HepG2 (cell line): ENCODE measurements around the gene ELL. TPM values are rescaled to one million over a fixed set of nuclear protein-coding genes. Genes with fewer than 3 reads are reported as not detected.

ENCODE experiments used
- ADNP ChIP-seq: sonication (generic); formaldehyde crosslinking; IDR thresholded peaks from 2 replicates; pipeline ENCODE4 v1.4.0; 2020; ENCODE audit warnings: missing genetic modification reagents
- CCDC6 ChIP-seq: sonication (generic); formaldehyde crosslinking; IDR thresholded peaks from 2 replicates; pipeline ENCODE4 v1.8.1; 2022; ENCODE audit warnings: mild to moderate bottlenecking, missing genetic modification reagents, moderate library complexity
- EP300 ChIP-seq, 3 experiments: sonication (generic) in 1 of 3; formaldehyde crosslinking in 1 of 3; IDR thresholded peaks; 2 replicates each; pipeline versions ENCODE4 v1.5.1 to v1.6.1; 2011 to 2020; ENCODE audit warnings: low read depth in 2 of 3, low read length in 2 of 3, borderline replicate concordance in 1 of 3, improper control_type of control experiment in 1 of 3, mild to moderate bottlenecking in 1 of 3, missing genetic modification reagents in 1 of 3, moderate library complexity in 1 of 3
- FOXK2 ChIP-seq: fragments of 450-650 bp; IDR thresholded peaks from 2 replicates; pipeline ENCODE4 v1.6.1; 2016
- PBX3 ChIP-seq: sonication (generic); formaldehyde crosslinking; IDR thresholded peaks from 2 replicates; pipeline ENCODE4 v1.8.1; 2023; ENCODE audit warnings: missing genetic modification reagents, inconsistent platforms, borderline replicate concordance
- POGZ ChIP-seq: sonication (generic); formaldehyde crosslinking; IDR thresholded peaks from 2 replicates; pipeline ENCODE4 v1.4.0; 2020; ENCODE audit warnings: mild to moderate bottlenecking, missing genetic modification reagents
- POLR2A ChIP-seq, 2 experiments: IDR thresholded peaks; 2 replicates each; pipeline ENCODE4 v1.6.1; 2011; ENCODE audit warnings: low read depth in 2 of 2, low read length in 2 of 2, mild to moderate bottlenecking in 1 of 2, moderate library complexity in 1 of 2; ENCODE audit not compliant: insufficient read depth in 1 of 2
- SNAI1 ChIP-seq: sonication (generic); formaldehyde crosslinking; IDR thresholded peaks from 2 replicates; pipeline ENCODE4 v1.5.0; 2020; ENCODE audit warnings: mild to moderate bottlenecking, missing genetic modification reagents, borderline replicate concordance
- ZBTB43 ChIP-seq: sonication (generic); formaldehyde crosslinking; conservative IDR thresholded peaks from 2 replicates; pipeline ENCODE4 v1.4.0; 2020; ENCODE audit warnings: missing genetic modification reagents
- ZFP36L1 ChIP-seq: sonication (generic); formaldehyde crosslinking; IDR thresholded peaks from 2 replicates; pipeline ENCODE4 v1.8.0; 2022; ENCODE audit warnings: mild to moderate bottlenecking, missing genetic modification reagents, moderate library complexity
- ZNF724P ChIP-seq: sonication (generic); formaldehyde crosslinking; IDR thresholded peaks from 2 replicates; pipeline ENCODE4 v1.8.0; 2022; ENCODE audit warnings: missing genetic modification reagents, borderline replicate concordance
- ZNF747 ChIP-seq: sonication (generic); formaldehyde crosslinking; IDR thresholded peaks from 2 replicates; pipeline ENCODE4 v1.8.1; 2023; ENCODE audit warnings: missing genetic modification reagents, mild to moderate bottlenecking, borderline replicate concordance
- ZZZ3 ChIP-seq: sonication (generic); formaldehyde crosslinking; IDR thresholded peaks from 2 replicates; pipeline ENCODE4 v1.4.0; 2020; ENCODE audit warnings: missing genetic modification reagents, mild to moderate bottlenecking, borderline replicate concordance
- polyA plus RNA-seq, 8 experiments: library from polyadenylated mRNA; depleted of rRNA in 3 of 8; stranded (reverse) in 7 of 8; unstranded in 1 of 8; fragments of >200 nt; fragmentation: Illumina TruSeq in 4 of 8; extraction: Trizol in 4 of 8; gene quantifications; 2 replicates each; pipeline versions ENCODE4 v1.2.1 to v1.2.3, GENCODE V29; 2011 to 2016; ENCODE audit warnings: low read depth in 4 of 8, missing spikeins in 1 of 8, mixed read lengths in 1 of 8; ENCODE audit not compliant: insufficient read depth in 1 of 8
- total RNA-seq, 5 experiments: library from RNA; depleted of rRNA; stranded (reverse); fragments of >200 nt; fragmentation: Illumina TruSeq; extraction: Trizol; gene quantifications; 2 replicates each; pipeline ENCODE4 v1.2.3, GENCODE V29; 2016; ENCODE audit warnings: low read depth in 1 of 5
- TF ChIP-seq, protein P1 (sequence below): sonication (generic); formaldehyde crosslinking; IDR thresholded peaks from 2 replicates; pipeline ENCODE4 v1.4.0; 2020; ENCODE audit warnings: missing genetic modification reagents, borderline replicate concordance
- TF ChIP-seq, protein P2 (sequence below): sonication (generic); formaldehyde crosslinking; IDR thresholded peaks from 2 replicates; pipeline ENCODE4 v1.4.0; 2020; ENCODE audit warnings: mild to moderate bottlenecking, missing genetic modification reagents
- TF ChIP-seq, protein P3 (sequence below): sonication (generic); formaldehyde crosslinking; IDR thresholded peaks from 2 replicates; pipeline ENCODE4 v1.5.1; 2020; ENCODE audit warnings: mild to moderate bottlenecking, missing genetic modification reagents, moderate library complexity

The ELL gene
- total and polyA plus RNA-seq, 2 of the 13 experiments (the other 11 are each of a cell fraction or from before 2014, with no cell fraction given): 3.7 to 5.4 TPM

DNA sequence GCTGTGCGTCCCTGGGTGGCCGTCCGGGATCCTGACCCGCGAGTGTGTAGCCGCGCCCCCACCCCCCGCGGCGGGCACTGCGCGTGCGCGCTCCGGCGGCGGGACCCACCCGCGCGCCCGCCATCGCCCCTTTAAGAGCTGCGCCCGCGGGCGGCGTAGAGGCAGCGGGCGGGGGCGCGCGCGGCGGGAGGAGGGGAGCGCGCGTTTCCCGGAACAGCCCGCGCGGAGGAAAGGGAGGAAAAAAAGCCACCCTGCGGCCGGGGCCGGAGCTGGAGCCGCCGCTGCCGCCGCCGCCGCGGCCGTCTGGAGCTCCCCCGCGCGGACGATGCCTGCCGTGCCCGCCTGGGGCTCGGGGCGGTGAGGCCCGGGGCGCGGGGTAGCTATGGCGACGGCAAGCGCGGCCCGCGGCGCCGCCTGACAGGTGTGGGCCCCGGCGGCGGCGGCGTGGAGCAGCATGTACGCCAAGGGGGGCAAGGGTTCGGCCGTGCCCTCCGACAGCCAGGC, 102.6 kb downstream of the ELL start, which contains the start of gene SSBP4 (continued):
- peak in 1 of 2 experiments; percentile 87; a peak in 2 of 4 replicates for TF ChIP-seq EP300 (IDR thresholded peaks at IDR 0.05; ENCODE audit: low read depth in 2 of 2, low read length in 2 of 2)
- no peak for TF ChIP-seq EP300 (CRISPR knock-in tag; IDR thresholded peaks at IDR 0.05; ENCODE audit: borderline replicate concordance)
- TF ChIP-seq PBX3: no peak
- no peak for TF ChIP-seq ADNP (CRISPR knock-in tag)
- peak; percentile 82; the same call in 1 of the 2 replicates for TF ChIP-seq CCDC6 (CRISPR knock-in tag)
- no peak for TF ChIP-seq FOXK2
- TF ChIP-seq ZFP36L1 (CRISPR knock-in tag): no peak
- TF ChIP-seq SNAI1 (CRISPR knock-in tag): no peak
- no peak for TF ChIP-seq ZNF747 (CRISPR knock-in tag)
- TF ChIP-seq ZZZ3 (CRISPR knock-in tag): no peak
- TF ChIP-seq, protein P1, sequence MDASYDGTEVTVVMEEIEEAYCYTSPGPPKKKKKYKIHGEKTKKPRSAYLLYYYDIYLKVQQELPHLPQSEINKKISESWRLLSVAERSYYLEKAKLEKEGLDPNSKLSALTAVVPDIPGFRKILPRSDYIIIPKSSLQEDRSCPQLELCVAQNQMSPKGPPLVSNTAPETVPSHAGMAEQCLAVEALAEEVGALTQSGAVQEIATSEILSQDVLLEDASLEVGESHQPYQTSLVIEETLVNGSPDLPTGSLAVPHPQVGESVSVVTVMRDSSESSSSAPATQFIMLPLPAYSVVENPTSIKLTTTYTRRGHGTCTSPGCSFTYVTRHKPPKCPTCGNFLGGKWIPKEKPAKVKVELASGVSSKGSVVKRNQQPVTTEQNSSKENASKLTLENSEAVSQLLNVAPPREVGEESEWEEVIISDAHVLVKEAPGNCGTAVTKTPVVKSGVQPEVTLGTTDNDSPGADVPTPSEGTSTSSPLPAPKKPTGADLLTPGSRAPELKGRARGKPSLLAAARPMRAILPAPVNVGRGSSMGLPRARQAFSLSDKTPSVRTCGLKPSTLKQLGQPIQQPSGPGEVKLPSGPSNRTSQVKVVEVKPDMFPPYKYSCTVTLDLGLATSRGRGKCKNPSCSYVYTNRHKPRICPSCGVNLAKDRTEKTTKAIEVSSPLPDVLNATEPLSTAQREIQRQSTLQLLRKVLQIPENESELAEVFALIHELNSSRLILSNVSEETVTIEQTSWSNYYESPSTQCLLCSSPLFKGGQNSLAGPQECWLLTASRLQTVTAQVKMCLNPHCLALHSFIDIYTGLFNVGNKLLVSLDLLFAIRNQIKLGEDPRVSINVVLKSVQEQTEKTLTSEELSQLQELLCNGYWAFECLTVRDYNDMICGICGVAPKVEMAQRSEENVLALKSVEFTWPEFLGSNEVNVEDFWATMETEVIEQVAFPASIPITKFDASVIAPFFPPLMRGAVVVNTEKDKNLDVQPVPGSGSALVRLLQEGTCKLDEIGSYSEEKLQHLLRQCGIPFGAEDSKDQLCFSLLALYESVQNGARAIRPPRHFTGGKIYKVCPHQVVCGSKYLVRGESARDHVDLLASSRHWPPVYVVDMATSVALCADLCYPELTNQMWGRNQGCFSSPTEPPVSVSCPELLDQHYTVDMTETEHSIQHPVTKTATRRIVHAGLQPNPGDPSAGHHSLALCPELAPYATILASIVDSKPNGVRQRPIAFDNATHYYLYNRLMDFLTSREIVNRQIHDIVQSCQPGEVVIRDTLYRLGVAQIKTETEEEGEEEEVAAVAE: no peak
- 0 out of 2 replicates have a peak, but pooled peaks have one; percentile 46 for TF ChIP-seq ZBTB43
- TF ChIP-seq, protein P2, sequence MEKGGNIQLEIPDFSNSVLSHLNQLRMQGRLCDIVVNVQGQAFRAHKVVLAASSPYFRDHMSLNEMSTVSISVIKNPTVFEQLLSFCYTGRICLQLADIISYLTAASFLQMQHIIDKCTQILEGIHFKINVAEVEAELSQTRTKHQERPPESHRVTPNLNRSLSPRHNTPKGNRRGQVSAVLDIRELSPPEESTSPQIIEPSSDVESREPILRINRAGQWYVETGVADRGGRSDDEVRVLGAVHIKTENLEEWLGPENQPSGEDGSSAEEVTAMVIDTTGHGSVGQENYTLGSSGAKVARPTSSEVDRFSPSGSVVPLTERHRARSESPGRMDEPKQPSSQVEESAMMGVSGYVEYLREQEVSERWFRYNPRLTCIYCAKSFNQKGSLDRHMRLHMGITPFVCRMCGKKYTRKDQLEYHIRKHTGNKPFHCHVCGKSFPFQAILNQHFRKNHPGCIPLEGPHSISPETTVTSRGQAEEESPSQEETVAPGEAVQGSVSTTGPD (CRISPR knock-in tag): no peak
- TF ChIP-seq POLR2A (IDR thresholded peaks at IDR 0.05; ENCODE audit: insufficient read depth in 1 of 2, low read depth in 2 of 2, low read length in 2 of 2): no peak
- TF ChIP-seq, protein P3, sequence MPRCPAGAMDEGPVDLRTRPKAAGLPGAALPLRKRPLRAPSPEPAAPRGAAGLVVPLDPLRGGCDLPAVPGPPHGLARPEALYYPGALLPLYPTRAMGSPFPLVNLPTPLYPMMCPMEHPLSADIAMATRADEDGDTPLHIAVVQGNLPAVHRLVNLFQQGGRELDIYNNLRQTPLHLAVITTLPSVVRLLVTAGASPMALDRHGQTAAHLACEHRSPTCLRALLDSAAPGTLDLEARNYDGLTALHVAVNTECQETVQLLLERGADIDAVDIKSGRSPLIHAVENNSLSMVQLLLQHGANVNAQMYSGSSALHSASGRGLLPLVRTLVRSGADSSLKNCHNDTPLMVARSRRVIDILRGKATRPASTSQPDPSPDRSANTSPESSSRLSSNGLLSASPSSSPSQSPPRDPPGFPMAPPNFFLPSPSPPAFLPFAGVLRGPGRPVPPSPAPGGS (CRISPR knock-in tag): 0 out of 2 replicates have a peak, but pooled peaks have one; percentile 1
- no peak for TF ChIP-seq POGZ (CRISPR knock-in tag)
- no peak for TF ChIP-seq ZNF724P (CRISPR knock-in tag)
